Sigmoid colon (tissue), 7 donors: Measurements from ENCODE around the gene SERPINE1. TPM values are rescaled to one million over a fixed set of nuclear protein-coding genes. Genes with fewer than 3 reads are reported as not detected.

Source experiments
- DNase-seq: peaks from one replicate; pipeline ENCODE4 v3.0.0-alpha.2; 2019
- H3K27ac ChIP-seq, 4 donors: fragments of 200-600 bp; sonication (generic); one replicate each; pipeline ENCODE4 v1.5.1; 2016 to 2019; ENCODE audit warnings: mild to moderate bottlenecking in 1 of 4
- H3K27me3 ChIP-seq, 3 donors: fragments of 200-600 bp; sonication (generic); one replicate each; pipeline ENCODE4 v1.5.1; 2019; ENCODE audit warnings: mild to moderate bottlenecking in 1 of 3
- H3K36me3 ChIP-seq, 4 donors: fragments of 200-600 bp; sonication (generic); one replicate each; pipeline ENCODE4 v1.5.1; 2016 to 2019
- H3K4me1 ChIP-seq, 4 donors: fragments of 200-600 bp; sonication (generic); one replicate each; pipeline ENCODE4 v1.5.1; 2017 to 2019
- H3K4me3 ChIP-seq, 4 donors: fragments of 200-600 bp; sonication (generic); one replicate each; pipeline ENCODE4 v1.5.1; 2017 to 2019; ENCODE audit warnings: mild to moderate bottlenecking in 2 of 4, moderate library complexity in 1 of 4
- H3K9me3 ChIP-seq, 4 donors: fragments of 200-600 bp in 3 of 4; sonication (generic) in 3 of 4; one replicate each; pipeline versions ENCODE4 v1.5.1 to v1.6.1; 2013 to 2019
- CTCF ChIP-seq, 4 experiments: fragments of 450-650 bp in 3 of 4; fragments of 200-600 bp in 1 of 4; IDR thresholded peaks; one replicate each; pipeline ENCODE4 v1.5.1; 2016 to 2019; ENCODE audit warnings: antibody characterized with exemption in 4 of 4, mild to moderate bottlenecking in 3 of 4, moderate library complexity in 2 of 4
- EP300 ChIP-seq, 4 donors: sonication (generic); formaldehyde crosslinking; IDR thresholded peaks; one replicate each; pipeline ENCODE4 v1.6.1; 2017; ENCODE audit warnings: antibody characterized with exemption in 4 of 4
- POLR2A ChIP-seq, 2 donors: fragments of 450-650 bp; IDR thresholded peaks; one replicate each; pipeline ENCODE4 v1.6.1; 2016; ENCODE audit warnings: antibody characterized with exemption in 2 of 2, mild to moderate bottlenecking in 2 of 2, moderate library complexity in 2 of 2
- POLR2AphosphoS5 ChIP-seq, 4 donors: sonication (generic); formaldehyde crosslinking; IDR thresholded peaks; one replicate each; pipeline ENCODE4 v1.6.1; 2017; ENCODE audit warnings: antibody characterized with exemption in 4 of 4
- WGBS, 2 donors: extraction: QIAGEN DNeasy Blood & Tissue Kit; methylation state at CpG; one replicate each; pipeline ENCODE4 v1.1.7; 2013; 5-methylcytosine and 5-hydroxymethylcytosine counted together
- intact Hi-C: fragments of 100-400 bp; cut with DNase I; formaldehyde crosslinking; loops from one replicate; pipeline ENCODE4 v1.15.1; 2023
- polyA plus RNA-seq, 3 donors: library from polyadenylated mRNA; stranded (reverse); fragments of 200-250 nt; gene quantifications; one replicate each; pipeline ENCODE4 v1.2.3, GENCODE V29; 2013
- total RNA-seq, 4 donors: library from RNA; depleted of rRNA; stranded (reverse); fragments of >200 nt; gene quantifications; one replicate each; pipeline ENCODE4 v1.1.0, GENCODE V29; 2016
- donor health status: healthy with polysubstance abuse.
- donor health status: Bipolar disorder and iron deficiency.
- donor health status: healthy.

SERPINE1 gene
- total and polyA plus RNA-seq, 7 donors = 0.46 to 21.3 (median 9.3) TPM

GRCh38 chr7:101121991-101122932, 4.6 kb upstream of the SERPINE1 start:
- no peaks in the 10 kb centered on the region for H3K27me3 ChIP-seq
- intact Hi-C loops = no loop called here
- H3K4me1 ChIP-seq = peaks cover 0 to 78% (median 29%) of the 10 kb centered on the region in 4 donors

GRCh38 chr7:101122933-101123702, 3.8 kb upstream of the SERPINE1 start:
- TF ChIP-seq POLR2AphosphoS5 (IDR thresholded peaks at IDR 0.05) (no peak), POLR2A (IDR thresholded peaks at IDR 0.05) (no peak), EP300 (IDR thresholded peaks at IDR 0.05) (no peak), CTCF (IDR thresholded peaks at IDR 0.05) (no peak)

More at GRCh38 chr7:101121991-101122932, 4.6 kb upstream of the SERPINE1 start:
- Histone ChIP-seq H3K36me3 (no peaks in the 10 kb centered on the region), H3K9me3 (no peaks in the 10 kb centered on the region), H3K27ac (peak overlapping the region; percentile 80 to 90 (median 84)), H3K4me3 (peak overlapping the region; percentile 15 to 47 (median 40))
- DNase-seq = peak; percentile 91
- 28 to 30% methylated on average over 17 of the region's 17 CpGs for WGBS, 2 donors
- peak in 1 of 4 donors; percentile 23 for TF ChIP-seq EP300 (IDR thresholded peaks at IDR 0.05)
- peak; percentile 35 to 68 (median 56) for TF ChIP-seq POLR2AphosphoS5 (IDR thresholded peaks at IDR 0.05)
- peak; percentile 19 to 26 for TF ChIP-seq POLR2A (IDR thresholded peaks at IDR 0.05)
- TF ChIP-seq CTCF (IDR thresholded peaks at IDR 0.05) = no peak

GRCh38 chr7:101123703-101124068, 3.2 kb upstream of the SERPINE1 start:
- peaks cover 0 to 80% (median 33%) of the 10 kb centered on the region in 4 donors for H3K4me1 ChIP-seq
- H3K36me3 ChIP-seq = no peaks in the 10 kb centered on the region
- DNase-seq = no peak
- H3K27ac ChIP-seq = peak overlapping the region in 1 of 4 donors; percentile 90
- no peaks in the 10 kb centered on the region for H3K27me3 ChIP-seq
- 80 to 85% methylated on average over 3 of the region's 3 CpGs for WGBS, 2 donors
- H3K4me3 ChIP-seq = no peak overlapping the region
- H3K9me3 ChIP-seq = no peaks in the 10 kb centered on the region
- intact Hi-C loops = no loop called here
- TF ChIP-seq POLR2AphosphoS5 (IDR thresholded peaks at IDR 0.05) = no peak

More at GRCh38 chr7:101122933-101123702, 3.8 kb upstream of the SERPINE1 start:
- DNase-seq = no peak
- WGBS, 2 donors = 94 to 95% methylated on average over 11 of the region's 11 CpGs
- peak overlapping the region in 1 of 4 donors; percentile 47 for H3K4me3 ChIP-seq
- H3K36me3 ChIP-seq = no peaks in the 10 kb centered on the region
- intact Hi-C loops = no loop called here
- H3K9me3 ChIP-seq = no peaks in the 10 kb centered on the region
- peaks cover 0 to 80% (median 33%) of the 10 kb centered on the region in 4 donors for H3K4me1 ChIP-seq
- H3K27ac ChIP-seq = peak overlapping the region; percentile 80 to 90 (median 84)
- H3K27me3 ChIP-seq = no peaks in the 10 kb centered on the region

- 28 to 55% methylated on average over 7 of the region's 7 CpGs for WGBS, 2 donors
- Histone ChIP-seq H3K4me3 (no peak overlapping the region), H3K27me3 (no peaks in the 10 kb centered on the region), H3K27ac (peak overlapping the region in 2 of 4 donors; percentile 48 to 90), H3K4me1 (peaks cover 0 to 78% (median 33%) of the 10 kb centered on the region in 4 donors), H3K36me3 (no peaks in the 10 kb centered on the region), H3K9me3 (no peaks in the 10 kb centered on the region)
- no peak for DNase-seq
- intact Hi-C loops = no loop called here
- TF ChIP-seq EP300 (IDR thresholded peaks at IDR 0.05) (no peak), CTCF (IDR thresholded peaks at IDR 0.05) (no peak), POLR2AphosphoS5 (IDR thresholded peaks at IDR 0.05) (no peak), POLR2A (IDR thresholded peaks at IDR 0.05) (no peak)
Observed at GRCh38 chr7:101124376-101125056, 2.4 kb upstream of the SERPINE1 start.
